ENCODE measurements around the gene DDX27.

Gene DDX27

GRCh38 chr20:49252556-49253350 lies 33.5 kb downstream of the DDX27 start:
- no peak for DNase-seq

- DNase-seq, result no peak
These were observed 37.0 kb downstream of the DDX27 start for GRCh38 chr20:49256261-49256660.

GRCh38 chr20:49259284-49259683 lies 40.1 kb downstream of the DDX27 start:
- no peak for DNase-seq

- DNase-seq, result no peak
These were observed 40.6 kb downstream of the DDX27 start for GRCh38 chr20:49259799-49260198.

GRCh38 chr20:49260218-49260617 lies 41.0 kb downstream of the DDX27 start:
- DNase-seq, result no peak

- no peak for DNase-seq
These were observed 42.0 kb downstream of the DDX27 start for GRCh38 chr20:49261173-49261572.

GRCh38 chr20:49262444-49262843 lies 43.2 kb downstream of the DDX27 start:
- DNase-seq, result no peak

GRCh38 chr20:49267327-49267726 lies 48.1 kb downstream of the DDX27 start:
- DNase-seq, result no peak

- no peak for DNase-seq
These were observed 49.6 kb downstream of the DDX27 start for GRCh38 chr20:49268600-49269365.

- no peak for DNase-seq
These were observed 51.0 kb downstream of the DDX27 start for GRCh38 chr20:49270177-49270576.

GRCh38 chr20:49270736-49271135 lies 51.5 kb downstream of the DDX27 start:
- DNase-seq, result no peak

- no peak for DNase-seq
These were observed 53.4 kb downstream of the DDX27 start for GRCh38 chr20:49272654-49273053.

GRCh38 chr20:49273696-49274277 lies 54.6 kb downstream of the DDX27 start:
- no peak for DNase-seq

- no peak for DNase-seq
These were observed 56.0 kb downstream of the DDX27 start for GRCh38 chr20:49275216-49275615.

GRCh38 chr20:49275636-49276035 lies 56.4 kb downstream of the DDX27 start:
- no peak for DNase-seq

GRCh38 chr20:49276161-49276960 lies 57.1 kb downstream of the DDX27 start:
- DNase-seq, result peak; percentile 95

- peak; percentile 74 for DNase-seq
These were observed 58.0 kb downstream of the DDX27 start for GRCh38 chr20:49276961-49277785.

GRCh38 chr20:49277786-49278035 lies 58.5 kb downstream of the DDX27 start:
- no peak for DNase-seq

- DNase-seq, result peak; percentile 99
These were observed 59.0 kb downstream of the DDX27 start, which contains the start of gene ZNFX1 for GRCh38 chr20:49278036-49278817. TSS of gene ZNFX1 (minus strand) at chr20:49278057. CDS start at chr20:49275839, 2,218 bp downstream.

- DNase-seq, result no peak
These were observed 59.8 kb downstream of the DDX27 start for GRCh38 chr20:49278818-49279676.

All from NCI-H2171 treated with DMSO at 0.1 percent for 48 hours (cell line).